CD4-positive, alpha-beta T cell treated with Interleukin-4 for 1 hour (primary cell): ENCODE measurements around the gene IL19.

Experiments
- DNase-seq, 2 donors: peaks; one replicate each; pipeline ENCODE4 v3.0.0-alpha.2; 2020 to 2022

The IL19 gene

GRCh38 chr1:206801467-206801866 is 30.9 kb downstream of the IL19 start:
- no peak for DNase-seq

GRCh38 chr1:206802401-206802800 is 31.8 kb downstream of the IL19 start:
- DNase-seq, result no peak

GRCh38 chr1:206803221-206803730 is 32.7 kb downstream of the IL19 start:
- peak; percentile 86 to 90 for DNase-seq

DNA sequence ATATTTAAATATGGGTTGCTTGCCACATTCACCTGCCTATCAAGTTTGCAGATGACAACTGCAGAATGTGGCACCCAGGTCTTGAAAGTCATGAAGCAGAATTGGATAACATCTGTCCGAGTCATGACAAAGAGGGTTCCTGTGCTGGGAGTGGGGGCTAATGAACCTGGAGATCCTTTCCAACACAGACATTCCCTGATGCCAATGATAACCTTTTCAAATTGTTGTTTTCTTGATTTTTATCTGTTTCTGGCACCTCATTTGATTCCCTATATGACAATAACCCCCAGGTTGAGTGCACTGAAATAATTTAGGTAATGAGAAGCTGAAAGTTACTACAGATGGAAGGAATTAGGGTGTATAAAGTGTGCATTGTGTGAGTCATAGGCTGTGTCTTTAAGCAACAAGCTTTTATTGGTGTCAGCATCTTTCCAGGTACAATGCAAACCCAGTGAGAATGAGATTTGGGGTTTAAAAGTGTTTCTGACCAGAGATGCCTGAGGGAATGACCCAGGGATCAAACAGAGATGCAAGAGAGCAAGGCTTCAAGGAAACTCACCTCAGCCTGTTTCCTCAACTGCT is 33.7 kb downstream of the IL19 start:
- DNase-seq, result no peak

- DNase-seq, result no peak
These were observed 34.8 kb downstream of the IL19 start for GRCh38 chr1:206805357-206805756.

GRCh38 chr1:206808615-206809014 is 38.0 kb downstream of the IL19 start:
- DNase-seq, result peak; percentile 60 to 73

- peak; percentile 54 to 56 for DNase-seq
These were observed 39.0 kb downstream of the IL19 start for GRCh38 chr1:206809504-206810084.

- no peak for DNase-seq
These were observed 41.9 kb downstream of the IL19 start for GRCh38 chr1:206812471-206812870.

DNA sequence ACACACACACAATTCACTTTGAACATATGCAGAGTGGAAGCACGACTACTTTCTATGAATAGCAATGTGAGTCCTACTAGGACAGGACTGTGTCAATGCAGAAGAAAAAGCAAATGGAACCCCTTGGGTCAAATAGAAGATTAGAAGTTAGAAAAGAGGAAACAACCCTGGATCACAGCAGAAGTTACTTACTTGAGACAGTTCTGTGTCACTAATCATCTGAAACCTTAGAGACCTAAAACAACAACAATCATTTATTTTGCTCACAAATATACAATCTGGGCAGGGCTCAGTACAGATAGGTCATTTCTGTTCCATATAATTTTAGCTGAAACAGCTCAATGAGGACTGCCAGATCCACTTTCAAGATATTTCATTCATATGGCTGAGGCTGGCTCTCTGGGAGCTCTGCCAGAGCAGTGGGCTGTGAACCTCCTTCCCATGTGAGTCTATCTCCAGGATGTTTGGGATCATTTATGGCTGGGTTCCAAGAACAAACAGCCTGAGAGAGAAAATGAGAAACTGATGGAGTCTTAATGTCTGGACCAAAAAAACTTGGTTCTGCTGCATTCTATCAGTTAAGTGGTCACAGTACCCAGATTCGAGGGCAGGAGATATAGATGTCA is 44.3 kb downstream of the IL19 start:
- no peak for DNase-seq

GRCh38 chr1:206816390-206817287 is 46.1 kb downstream of the IL19 start:
- peak; percentile 28 to 73 for DNase-seq

GRCh38 chr1:206821493-206821892 is 50.9 kb downstream of the IL19 start:
- DNase-seq, result no peak

- no peak for DNase-seq
These were observed 53.2 kb downstream of the IL19 start for GRCh38 chr1:206823727-206824126.

- DNase-seq, result no peak
These were observed 53.8 kb downstream of the IL19 start for GRCh38 chr1:206824331-206824730.

DNA sequence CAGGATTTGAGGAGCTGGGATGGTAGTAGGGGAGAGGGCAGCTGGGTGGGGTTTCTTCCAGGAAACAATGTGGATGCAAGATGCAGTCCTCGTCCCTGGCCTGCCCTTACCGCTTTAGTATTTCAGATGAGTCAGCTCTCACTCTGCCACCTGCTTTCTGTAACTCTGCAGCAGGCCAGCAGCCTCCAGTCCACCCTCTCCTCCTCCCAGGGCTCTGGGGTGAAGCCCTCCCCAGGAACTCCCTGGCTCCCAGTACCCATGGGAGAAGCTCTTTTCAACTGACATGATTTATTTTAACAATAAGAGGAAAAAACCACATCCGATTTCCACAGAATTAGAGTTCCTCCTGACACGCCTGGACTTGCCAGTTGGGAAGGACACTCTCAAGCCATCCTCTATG is 55.8 kb downstream of the IL19 start:
- no peak for DNase-seq

DNA sequence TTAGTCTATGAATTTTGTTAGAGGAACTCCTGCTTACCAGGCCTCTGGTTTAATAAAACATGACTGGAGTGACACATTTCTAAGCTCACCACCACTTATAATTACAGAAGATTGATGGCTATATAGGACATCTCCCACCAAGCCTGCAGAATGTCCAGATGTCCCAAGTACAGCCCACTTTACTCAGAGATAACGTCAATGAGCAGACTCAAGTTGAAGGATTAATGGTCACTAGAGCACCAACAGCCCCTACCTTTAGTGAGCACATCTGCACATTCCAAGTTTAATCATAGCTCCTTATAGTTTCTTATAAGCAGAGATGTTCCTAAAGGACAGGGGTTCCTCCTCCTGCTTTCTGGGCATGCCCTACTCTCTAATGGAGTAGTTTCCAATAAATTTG is 57.5 kb downstream of the IL19 start:
- DNase-seq, result no peak

GRCh38 chr1:206828765-206829164 is 58.2 kb downstream of the IL19 start:
- DNase-seq, result no peak

DNA sequence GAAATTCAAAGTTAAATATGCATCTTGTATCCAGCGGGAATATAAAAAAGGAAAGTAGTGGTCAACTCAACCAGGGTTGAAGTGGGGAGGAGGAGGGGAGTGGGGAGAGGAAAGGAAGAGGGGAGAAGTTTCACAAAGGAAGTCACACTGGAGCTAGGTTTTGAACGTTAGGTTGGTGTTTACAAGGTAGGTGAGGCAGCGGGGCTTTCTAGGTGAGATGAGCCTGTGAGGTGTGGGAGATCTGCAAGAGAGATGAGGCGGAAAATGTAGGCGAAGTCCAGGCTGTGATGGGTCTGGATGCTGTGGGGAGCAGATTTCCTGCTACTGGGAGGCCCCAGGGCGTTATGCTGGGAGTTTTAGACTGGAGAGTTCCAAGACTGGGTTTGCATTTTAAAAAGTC is 58.7 kb downstream of the IL19 start:
- DNase-seq, result peak in 1 of 2 donors; percentile 24

DNA sequence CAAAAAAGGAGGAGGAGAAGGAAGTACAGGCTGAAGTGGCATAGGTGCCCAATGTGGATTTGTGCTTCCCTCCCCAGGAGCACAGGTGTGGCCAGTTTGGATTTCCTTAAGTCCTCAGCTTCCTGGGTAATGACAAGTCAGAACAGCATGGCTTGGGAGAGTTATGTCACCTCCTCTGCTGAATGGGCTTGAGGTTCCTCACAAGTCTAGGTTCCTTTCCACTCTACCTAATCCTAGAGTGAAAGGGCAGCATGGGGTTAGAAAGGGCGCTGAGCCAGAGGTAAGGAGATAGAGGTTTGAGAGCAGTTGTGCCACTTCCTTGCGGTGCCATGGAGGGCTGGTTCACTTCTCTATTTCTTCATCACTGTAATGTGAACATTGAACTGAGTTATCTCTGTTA is 59.3 kb downstream of the IL19 start:
- DNase-seq, result peak in 1 of 2 donors; percentile 17

DNA sequence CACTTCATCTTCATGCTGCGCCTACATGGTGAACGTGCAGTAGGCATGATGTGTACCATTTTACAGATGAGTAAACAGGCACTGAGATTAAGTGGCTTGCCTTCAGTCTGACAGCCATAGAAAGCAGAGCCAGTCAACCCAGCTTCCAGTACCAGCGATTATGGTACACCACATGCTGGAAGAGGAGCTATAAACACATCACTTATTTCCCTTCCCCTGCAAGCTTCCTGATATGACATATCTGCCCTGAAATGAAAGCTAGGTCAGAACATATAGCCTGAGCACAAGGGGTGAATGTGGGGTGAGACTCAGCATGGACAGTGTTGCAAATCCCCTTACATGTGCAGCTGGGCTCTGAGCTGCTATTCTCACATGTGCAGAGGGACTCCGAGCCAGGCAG is 61.1 kb downstream of the IL19 start:
- DNase-seq, result no peak

DNA sequence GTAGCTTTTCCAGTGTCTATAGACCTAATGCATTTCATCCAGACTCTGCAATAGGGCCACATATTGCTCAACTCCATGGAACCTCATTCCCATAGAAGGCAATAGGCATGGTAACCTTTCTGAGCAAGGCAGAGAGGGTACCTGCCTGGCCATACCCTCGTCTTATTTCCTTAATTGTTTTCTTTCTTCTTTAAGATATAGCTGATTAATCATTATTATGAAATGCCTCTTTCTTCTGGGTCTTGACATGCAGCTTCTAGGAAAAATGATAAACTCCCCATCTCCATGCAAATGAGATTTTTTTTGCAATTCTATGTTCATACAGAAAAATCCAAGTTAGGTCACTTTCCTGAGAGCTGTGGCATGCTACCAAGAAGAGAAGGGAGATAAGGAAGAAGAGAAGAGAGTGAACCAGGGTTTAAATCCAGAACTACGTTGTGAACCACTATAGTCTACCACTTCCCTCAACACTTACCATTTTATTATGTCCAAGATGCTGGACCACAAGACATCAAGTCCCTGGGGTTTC is 61.8 kb downstream of the IL19 start:
- DNase-seq, result no peak

DNA sequence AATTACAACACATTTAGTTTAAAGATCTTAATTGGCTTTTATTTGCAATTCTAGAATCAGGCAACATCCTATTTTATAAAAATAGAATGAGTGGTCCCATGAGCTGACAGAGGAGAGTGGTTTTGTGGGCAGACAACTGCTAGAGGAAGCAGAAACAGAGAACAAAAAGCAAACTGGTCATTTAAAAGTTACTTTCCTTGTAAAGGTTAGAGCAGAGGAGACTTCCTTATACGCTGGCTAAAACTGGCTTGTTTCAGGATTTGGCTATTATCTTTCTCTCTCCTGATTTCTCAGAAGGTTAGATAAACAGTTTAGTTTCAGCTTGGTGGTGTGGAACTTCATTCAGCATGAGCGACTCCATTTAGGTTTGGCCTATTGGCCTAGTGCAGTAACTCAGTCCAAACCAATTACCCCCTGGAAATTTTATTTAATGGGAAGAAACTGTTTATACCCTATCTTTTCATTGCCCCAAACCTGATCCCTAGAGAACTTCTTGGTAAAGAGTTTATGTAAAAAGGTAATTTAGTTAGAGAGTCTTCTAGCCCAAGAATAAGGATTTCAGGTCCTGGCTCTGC is 62.6 kb downstream of the IL19 start:
- DNase-seq, result no peak

GRCh38 chr1:206833801-206834200 is 63.2 kb downstream of the IL19 start:
- DNase-seq, result no peak

- no peak for DNase-seq
These were observed 63.6 kb downstream of the IL19 start for GRCh38 chr1:206834217-206834616.
